HG03521 (cell line): ENCODE data around the gene PEAK1.
A peak's percentile ranks its signal among the peaks of the same experiment; 100 is the strongest.
"Not testable (repeated sequence)": the region's sequence is repeated elsewhere in the genome, so short reads cannot be mapped to it uniquely, and the experiment has no call there.

Experiments used
- ATAC-seq: cut with Tn5 transposase; IDR thresholded peaks from one replicate; pipeline ENCODE4 v1.9.1; 2021; ENCODE audit warnings: mild to moderate bottlenecking, moderate library complexity; ENCODE audit not compliant: unreplicated experiment

The PEAK1 gene

GRCh38 chr15:77425104-77425503 lies 5.2 kb upstream of the PEAK1 start:
- ATAC-seq = no peak

GRCh38 chr15:77421370-77421700 lies 1.4 kb upstream of the PEAK1 start:
- ATAC-seq = no peak

DNA sequence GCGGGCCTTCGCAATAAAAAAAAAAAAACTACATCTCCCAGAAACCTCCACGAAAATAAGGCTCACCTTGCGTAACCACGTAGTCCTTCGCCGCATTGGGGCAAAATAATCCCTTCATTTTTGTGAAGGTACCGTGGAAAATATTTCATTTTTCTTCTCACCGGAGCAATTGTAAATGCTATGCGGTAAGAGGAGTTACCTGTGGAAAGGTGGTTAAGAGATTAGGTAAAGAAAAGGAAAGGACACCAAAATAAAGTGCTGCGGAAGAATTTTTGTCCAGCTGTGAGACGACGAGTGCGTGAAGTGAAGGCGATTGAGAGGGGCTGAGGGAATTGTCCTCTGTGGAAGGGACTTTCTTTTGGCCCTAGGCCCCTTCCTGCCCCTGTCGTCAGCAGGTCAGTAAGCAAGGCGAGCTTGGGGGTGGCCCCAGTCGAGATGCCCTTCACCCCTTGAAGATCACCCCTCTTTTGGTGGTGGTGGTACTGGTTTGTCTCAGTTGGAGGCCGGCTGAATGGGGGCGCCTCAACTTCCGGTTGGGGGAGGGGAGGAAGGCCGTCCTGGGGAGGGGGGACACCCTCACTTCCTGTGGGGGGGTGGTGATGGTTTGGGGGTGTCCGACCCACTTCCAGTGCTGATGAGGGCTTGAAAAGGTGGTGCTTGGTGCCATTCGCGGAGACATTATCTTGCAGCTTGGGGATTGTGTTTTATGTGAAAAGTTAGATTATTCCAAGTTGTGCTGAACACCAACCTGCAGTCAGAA lies 886 bp upstream of the PEAK1 start, which contains the start of gene HMG20A:
TSS of gene HMG20A (plus strand) at position 279 of the 760 bp plus-strand sequence. CDS start 37,520 bp downstream, outside the sequence.
- peak; percentile 25 for ATAC-seq

DNA sequence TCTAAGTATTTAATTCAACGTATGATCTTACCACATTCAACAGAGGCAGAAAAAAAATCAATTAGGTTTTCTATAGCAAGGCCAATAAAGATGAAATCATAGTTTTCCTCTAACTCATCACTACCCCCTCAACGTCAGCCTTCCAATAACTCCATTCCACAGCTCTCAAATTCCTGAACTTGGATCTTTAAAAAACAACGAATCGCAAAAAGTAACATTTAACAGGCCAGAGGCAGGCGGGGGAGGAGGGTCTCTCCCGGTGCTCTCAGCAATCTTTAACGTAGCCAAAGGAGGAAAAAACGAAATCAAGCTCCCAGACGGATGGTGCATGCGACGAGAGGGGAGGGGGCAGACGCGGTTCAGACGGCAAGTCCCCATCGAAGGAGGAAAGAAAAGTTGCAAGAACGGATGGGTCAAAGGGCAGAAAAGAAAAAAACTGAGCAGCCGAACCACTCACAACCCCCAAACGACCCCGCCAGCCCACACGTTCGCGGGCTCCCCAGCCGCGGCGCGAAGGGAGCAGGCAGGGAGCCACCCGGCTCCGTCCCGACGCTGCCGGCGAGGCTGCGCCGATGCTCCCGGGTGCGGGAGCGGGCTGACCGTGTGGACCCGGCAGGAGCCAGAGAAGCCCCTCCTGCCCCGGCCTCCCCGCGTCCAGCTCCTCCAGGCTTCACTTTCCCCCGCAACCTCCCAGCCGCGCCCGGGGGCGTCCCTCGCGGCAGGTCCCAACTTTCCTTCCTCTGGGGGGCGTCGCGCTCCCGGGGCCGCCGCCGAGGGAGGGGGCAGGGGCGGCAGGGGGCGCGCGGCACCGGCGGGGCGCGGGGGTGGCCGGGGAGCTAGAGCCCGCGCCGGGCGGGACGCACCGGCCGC lies 703 bp downstream of the PEAK1 start:
- ATAC-seq = no peak

GRCh38 chr15:77418391-77418965 lies 1.4 kb downstream of the PEAK1 start:
- ATAC-seq = no peak

DNA sequence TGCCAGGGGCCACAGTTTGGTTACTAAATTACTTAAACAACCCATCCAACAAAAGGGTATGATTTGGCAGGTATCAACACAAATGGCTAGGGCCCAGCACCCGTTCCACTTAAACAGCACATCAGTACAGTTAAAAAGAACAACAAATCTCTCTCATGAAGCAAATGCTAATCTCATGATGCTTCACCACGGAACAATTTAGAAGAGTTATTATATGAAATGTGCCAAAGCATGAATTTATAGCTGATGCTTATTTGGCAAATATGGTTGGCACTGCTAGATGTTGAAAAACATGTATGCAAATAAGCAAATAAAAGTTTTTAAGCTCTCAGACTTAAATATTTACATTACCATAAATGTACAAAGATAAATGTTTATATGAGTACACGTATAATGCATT lies 2.3 kb downstream of the PEAK1 start:
- ATAC-seq = no peak

GRCh38 chr15:77416954-77417353 lies 3.0 kb downstream of the PEAK1 start:
- ATAC-seq = no peak

DNA sequence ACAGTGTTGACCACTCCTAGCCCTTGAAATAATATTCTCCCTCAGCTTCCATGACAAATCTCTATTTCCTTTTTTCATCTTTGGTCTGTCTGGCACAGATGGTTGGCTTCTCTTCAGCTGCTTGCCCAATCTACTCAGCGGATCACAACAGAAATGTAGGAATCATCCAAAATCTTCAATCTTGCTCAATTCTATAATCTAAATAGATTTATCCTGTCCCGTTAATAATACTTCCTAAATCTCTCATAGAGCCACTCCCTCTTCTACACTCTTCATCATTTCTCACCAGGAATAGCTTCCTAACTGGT lies 3.8 kb downstream of the PEAK1 start:
- ATAC-seq = no peak

GRCh38 chr15:77415450-77416147 lies 4.3 kb downstream of the PEAK1 start:
- no peak for ATAC-seq

- no peak for ATAC-seq
These were observed 5.0 kb downstream of the PEAK1 start for GRCh38 chr15:77414789-77415442.

GRCh38 chr15:77413699-77414349 lies 6.1 kb downstream of the PEAK1 start:
- ATAC-seq = no peak

- ATAC-seq = no peak
These were observed 6.8 kb downstream of the PEAK1 start for GRCh38 chr15:77412972-77413698.

- no peak for ATAC-seq
These were observed 8.3 kb downstream of the PEAK1 start for GRCh38 chr15:77411619-77411976.

DNA sequence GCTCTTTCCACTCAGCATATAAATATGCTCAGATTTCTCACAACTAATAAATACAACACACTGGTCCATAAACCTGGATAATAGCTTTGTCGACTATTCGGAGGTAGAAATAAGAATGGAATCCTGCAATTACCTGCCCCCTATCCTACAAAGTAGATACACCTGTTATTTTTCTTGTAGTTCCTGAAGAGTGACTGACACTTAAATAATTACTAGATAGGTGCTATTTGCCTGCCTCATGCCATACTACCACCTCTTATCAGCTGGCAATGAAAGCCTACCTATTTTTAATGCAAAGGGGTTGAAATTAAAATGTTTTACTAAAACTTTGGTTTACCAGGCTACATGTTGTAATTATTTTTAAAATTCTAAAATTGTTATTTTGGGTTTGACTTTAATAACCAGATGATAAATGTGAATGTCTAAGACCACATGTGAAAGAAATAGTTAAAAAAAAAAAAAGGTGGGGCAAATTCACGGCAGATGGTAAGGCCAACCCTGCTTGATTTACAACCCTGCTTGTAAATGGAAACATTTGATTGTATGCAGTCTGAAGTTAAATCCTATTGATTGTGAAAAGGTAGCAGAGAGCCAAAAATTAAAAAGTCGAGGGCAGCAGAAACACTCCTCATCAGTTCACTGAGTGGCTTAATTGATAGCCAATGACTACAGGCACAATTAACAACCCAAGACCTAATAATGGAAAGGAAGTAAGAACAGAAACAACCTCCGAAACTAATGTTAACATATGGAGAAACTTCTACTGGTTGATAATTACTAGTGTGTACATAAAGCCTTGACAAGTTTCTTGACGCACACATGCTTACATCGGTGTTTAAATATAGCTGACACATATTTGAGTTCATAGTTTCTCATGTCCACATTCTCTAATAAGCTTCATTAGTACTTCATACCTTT lies 8.9 kb downstream of the PEAK1 start:
- ATAC-seq = no peak

DNA sequence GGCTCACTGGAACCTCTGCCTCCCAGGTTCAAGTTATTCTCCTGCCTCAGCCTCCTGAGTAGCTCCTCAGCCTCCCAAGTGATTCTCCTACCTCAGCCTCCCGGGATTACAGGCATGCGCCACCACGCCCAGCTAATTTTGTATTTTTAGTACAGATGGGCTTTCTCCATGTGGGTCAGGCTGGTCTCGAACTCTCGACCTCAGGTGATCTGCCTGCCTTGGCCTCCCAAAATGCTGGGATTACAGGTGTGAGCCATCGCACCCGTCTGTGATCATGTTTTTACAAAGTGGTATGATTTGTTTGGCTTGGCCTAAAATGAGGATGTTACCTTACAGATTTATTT lies 9.8 kb downstream of the PEAK1 start:
- ATAC-seq = not testable (repeated sequence)

DNA sequence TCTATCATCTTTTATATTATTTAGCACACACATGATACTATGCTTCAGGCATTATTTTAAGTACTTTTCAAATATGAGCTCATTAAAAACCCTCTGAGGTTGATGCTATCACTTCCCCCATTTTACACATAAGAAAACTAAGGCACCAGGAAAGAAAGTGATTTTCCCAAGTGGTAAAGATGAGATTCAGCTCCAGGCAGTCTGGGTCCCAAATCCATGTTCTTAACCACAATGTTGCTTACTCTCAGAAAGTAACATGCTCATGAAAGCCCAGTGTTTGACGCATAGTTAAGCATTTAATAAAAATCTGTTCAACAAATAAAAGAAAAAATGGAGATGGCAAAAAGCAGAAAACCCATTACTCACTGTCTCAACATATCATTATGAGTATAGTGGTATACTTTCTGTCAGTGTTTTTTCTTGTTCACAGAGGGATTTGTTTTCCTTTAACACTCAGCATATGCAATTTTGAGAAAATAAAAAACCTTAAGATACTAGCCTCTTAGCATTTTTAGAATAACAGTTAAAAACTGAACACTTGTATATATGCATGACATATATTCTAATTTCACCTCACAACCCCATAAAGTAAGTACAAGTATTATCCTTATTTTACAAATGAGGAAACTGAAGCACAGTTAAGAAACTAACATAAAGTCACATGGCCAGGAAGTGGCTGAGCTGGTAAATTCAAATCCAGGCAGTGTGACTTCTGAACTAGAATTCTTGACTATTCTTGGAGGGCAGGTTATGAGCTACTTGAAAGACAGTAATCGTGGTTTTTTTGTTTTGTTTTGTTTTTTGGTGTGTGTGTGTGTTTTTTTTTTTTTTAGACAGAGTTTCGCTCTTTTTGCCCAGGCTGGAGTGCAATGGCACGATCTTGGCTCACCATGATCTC lies 10.4 kb downstream of the PEAK1 start:
- peak; percentile 64 for ATAC-seq

DNA sequence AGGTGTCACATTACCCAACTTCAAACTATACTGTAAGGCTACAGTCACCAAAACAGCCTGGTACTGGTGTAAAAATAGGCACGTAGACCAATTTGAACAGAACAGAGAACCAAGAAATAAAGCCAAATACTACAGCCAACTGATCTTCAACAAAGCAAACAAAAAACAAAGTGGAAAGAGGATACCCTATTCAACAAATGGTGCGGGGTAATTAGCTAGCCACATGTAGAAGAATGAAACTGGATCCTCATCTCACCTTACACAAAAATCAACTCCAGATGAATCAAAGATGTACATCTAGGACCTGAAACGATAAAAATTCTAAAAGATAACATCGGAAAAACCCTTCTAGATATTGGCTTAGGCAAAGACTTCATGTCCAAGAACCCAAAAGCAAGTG lies 13.1 kb downstream of the PEAK1 start:
- ATAC-seq = no peak
